ENCODE measurements around the gene TPPP2.
"Not testable (repeated sequence)": the region's sequence is repeated elsewhere in the genome, so short reads cannot be mapped to it uniquely, and the experiment has no call there.

TPPP2 gene

DNA sequence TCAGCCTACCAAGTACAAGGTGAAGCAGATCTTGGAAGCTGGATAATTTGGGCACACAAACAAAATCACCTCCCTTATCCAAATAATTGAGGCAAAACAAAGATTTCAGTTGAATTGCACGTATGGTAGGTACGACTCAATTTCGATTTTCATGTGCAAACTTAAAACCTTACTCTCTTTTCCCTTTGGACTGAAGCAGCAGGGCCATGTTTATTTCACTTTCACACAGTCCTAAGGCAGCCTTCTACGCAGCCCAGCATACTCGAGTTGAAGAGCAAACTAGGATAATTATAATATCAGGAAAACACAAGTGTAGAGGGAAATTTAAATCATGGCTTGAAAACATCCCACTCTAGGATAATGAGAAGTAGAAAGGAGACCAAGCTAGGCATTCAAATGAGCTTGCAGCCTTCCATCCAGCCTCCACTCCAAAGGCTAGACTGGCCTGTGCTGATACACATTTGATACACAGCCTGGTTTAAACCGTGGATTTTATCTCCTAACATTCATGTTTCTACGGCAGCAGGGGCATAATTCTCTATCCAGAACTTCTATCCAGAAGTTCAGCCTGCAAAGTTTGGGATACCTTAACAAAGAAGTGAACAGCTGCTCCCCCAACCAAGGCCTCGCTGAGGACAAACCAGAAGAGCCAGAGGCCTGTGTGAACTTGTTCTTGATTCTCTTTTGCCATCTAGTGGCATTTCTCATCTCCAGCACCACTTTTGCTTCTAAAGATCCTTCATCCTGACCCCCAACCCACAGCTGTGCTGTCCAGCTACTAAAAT, 9.8 kb downstream of the TPPP2 start:
- DNase-seq = no peak

DNA sequence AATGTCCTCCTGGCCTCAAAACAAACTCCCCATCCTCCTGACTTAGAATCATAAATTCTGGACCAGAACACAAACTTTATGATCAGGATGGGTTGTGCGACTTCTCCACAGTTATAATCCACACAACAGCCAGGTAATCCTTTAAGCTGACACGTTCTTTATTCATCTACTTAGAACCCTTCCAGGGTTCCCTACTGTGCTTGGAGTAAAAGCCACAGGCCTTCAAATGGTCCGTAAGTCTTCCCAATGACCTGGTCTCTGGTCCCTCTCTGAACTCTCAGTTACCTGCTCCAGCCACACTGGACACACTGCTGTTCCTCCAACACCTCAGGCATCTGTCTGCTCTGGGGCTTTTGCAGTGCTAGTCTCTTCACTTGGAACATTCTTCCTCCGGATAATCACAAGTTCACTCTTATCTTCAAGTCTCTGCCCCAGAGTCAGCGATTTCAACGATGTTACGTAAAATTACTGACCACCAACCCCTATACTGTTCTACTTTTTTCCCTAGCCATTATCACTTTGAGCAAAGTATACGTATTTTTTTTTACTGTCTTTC, 10.4 kb downstream of the TPPP2 start:
- DNase-seq = no peak

DNA sequence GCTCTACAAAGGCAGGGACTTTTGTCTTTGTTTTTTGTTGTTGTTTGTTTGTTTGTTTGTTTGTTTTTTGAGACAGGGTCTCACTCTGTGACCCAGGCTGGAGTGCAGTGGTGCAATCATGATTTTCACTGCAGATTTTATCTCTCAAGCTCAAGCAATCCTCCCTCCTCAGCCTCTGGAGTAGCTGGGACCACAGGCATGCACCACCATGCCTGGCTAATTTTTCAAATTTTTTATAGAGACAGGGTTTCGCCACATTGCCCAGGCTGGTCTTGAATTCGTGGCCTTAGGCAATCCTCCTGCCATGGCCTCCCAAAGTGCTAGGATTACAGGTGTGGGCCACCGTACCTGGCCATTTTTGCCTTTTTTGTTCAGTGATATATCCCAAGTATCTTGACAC, 10.9 kb downstream of the TPPP2 start:
- not testable (repeated sequence) for DNase-seq

DNA sequence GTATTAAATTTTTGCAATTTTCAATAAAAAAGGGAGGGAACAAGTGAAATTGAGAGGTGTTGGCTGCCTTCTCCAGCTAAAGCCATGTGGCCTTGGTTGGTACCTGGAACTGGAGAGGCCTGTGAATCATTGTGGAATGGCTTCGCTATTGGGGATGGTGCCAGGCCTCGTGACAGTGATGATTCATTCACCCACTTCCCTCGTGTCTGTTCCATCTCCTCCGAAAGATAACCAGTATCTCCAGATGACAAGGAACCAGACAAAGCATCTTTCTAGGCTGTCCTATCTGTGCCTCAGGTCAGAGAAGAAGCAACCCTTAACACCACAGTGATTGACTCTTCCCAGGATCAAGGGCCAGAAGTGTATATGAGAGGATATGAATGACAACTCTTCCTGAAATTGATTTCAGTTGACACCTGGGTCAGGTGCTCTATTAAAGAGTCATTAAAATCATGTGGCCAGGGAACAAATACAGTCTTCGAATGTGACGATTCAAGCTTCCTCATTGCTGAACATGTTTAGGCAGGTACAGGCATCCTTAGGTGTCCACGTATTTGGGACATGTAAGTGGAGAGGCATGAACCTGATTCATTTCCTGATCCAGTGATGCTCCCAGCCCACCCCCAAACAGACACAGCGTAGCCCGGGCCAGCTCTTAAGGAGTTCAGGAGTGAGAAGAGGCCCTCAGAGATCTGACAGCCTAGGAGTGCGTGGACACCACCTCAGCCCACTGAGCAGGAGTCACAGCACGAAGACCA, 11.8 kb downstream of the TPPP2 start, which contains the start of gene RNASE7:
Gene RNASE7, plus strand, starts transcription at position 687 of the 758 bp plus-strand sequence. CDS start 631 bp downstream, outside the sequence.
- DNase-seq = no peak

- DNase-seq = no peak
Observed at GRCh38 chr14:21042918-21043317, 12.9 kb downstream of the TPPP2 start.

GRCh38 chr14:21043387-21043973, 13.5 kb downstream of the TPPP2 start:
- DNase-seq = no peak

DNA sequence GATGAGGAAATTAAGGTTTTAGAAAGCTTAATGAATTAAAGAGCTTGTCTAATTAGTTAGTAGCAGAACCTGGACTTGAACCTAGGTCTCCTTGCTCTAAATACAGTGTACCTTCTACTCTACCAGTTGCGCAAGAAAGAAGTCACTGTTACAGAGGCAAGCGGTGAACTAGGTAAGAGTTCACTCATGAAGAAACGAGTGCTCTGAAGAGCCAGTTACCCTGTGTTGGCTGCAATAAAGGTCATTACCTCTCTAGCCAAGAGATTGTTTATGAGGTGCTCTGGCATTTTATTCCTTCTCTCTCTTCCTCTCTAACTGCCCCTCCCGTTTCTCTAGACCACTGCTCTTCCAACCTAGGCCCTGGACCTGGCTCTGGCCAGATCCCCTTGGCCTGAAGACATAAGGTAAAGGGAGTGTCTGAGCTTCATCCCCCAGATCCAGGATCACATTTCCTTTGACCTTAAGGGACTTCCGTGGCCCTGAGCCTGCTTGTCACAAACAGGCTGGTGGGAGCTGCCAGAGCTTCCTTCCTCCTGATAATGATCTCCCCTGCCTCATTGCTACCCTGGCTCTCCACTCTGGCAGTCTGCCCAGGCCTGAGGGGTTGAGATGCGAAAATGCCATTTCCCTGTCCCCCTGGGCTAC, 14.1 kb downstream of the TPPP2 start:
- no peak for DNase-seq

- no peak for DNase-seq
Observed at GRCh38 chr14:21047378-21047781, 17.4 kb downstream of the TPPP2 start.

- no peak for DNase-seq
Observed at GRCh38 chr14:21048638-21049037, 18.6 kb downstream of the TPPP2 start.

DNA sequence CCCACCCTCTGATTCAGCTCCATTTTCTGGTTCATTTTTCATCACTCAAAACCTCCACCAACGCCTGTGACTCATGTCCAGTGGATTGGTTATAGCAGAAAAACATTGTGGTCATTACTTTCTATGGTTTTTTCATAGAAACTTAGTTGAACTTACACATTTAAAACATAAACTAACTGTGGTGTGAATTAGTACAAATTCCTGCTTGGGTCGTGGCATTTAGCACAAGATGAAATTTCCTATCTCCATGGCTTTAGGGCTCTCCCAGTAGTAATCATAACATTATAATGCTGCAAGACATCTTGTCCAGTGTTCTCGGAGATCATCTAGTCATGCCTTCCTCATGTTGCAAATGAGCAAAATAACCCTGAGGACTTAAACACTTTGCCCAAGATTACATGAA, 19.3 kb downstream of the TPPP2 start:
- DNase-seq = no peak

DNA sequence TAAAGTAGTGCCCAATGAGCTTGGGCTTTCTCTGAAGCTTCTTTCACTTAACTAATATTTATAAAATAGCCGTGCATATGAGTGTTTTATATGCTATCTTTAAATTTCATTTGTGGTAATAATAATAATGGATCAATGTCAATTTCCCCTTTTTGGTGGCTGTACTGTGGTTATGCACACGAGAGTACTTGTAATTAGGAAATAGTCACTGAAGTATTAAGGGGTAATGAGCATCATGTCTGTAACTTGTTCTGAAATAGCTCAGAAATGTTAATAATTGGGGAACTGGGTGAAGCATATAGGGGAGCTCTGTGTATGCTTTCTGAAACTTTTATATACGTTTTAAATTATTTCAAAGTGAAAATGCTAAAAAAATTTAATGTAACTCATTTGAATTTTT, 20.6 kb downstream of the TPPP2 start:
- DNase-seq = no peak

DNA sequence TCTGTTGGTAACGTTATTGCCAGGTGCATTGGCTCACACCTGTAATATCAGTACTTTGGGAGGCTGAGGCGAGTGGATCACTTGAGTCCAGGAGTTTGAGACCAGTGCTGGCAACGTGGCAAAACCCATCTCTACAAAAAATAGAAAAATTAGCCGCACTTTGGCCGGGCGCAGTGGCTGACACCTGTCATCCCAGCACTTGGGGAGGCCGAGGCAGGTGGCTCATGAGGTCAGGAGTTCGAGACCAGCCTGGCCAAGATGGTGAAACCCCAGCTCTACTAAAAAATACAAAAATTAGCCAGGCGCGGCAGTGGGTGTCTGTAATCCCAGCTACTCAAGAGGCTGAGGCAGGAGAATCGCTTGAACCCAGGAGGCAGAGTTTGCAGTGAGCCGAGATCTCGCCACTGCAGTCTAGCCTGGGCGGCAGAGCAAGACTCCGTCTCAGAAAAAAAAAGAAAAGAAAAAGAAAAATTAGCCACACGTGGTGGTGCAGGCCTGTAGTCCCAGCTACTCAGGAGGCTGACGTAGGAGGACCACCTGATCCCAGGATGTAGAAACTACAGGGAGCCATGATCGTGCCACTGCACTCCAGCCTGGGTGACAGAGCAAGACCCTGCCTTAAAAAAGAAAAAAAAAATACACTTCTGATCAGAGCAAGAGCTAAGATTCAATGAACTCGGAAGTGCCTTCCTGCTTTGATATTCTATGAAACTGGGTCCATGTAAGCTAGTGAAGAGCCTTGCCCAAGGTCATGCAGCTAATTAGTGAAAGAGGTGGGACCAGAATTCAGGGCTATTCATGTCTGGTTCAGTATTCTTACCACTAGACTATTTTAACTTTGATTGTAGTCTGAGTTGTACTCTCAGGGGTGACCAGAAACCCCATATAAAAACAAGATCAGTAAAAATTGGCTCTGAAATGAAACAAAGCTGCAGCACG, 23.4 kb downstream of the TPPP2 start:
- DNase-seq = no peak

DNA sequence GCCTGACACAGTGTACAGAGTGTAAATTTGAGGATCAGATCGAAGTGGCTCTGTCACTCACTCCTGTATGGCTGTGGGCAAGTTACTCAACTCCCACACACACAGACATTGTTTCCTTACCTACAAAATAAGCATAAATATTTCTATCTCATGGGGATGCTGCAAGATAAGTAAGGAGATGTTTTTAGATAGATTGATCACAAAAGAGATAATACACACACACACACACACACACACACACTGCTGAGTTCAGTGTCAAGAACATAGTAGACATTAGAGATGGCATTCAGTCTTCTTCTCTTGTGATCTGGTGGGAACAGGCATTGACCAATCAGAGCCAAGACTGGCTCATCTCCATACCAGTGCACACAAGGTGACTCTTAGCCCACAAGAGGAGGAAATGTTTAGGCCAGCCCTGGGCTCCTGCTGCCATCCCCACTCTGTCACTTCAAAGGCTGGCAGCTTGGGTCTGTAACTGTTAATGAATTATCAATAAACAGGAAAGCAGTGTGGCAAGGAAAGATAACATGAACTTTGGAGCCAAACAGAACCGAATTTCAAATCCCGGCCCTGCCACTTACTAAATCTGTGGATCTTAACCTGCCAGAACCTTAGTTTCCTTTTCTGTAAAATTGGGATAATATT, 24.2 kb downstream of the TPPP2 start:
- DNase-seq = no peak

GRCh38 chr14:21054768-21055145, 24.7 kb downstream of the TPPP2 start:
- no peak for DNase-seq

- DNase-seq = no peak
Observed at GRCh38 chr14:21055432-21056117, 25.6 kb downstream of the TPPP2 start.

DNA sequence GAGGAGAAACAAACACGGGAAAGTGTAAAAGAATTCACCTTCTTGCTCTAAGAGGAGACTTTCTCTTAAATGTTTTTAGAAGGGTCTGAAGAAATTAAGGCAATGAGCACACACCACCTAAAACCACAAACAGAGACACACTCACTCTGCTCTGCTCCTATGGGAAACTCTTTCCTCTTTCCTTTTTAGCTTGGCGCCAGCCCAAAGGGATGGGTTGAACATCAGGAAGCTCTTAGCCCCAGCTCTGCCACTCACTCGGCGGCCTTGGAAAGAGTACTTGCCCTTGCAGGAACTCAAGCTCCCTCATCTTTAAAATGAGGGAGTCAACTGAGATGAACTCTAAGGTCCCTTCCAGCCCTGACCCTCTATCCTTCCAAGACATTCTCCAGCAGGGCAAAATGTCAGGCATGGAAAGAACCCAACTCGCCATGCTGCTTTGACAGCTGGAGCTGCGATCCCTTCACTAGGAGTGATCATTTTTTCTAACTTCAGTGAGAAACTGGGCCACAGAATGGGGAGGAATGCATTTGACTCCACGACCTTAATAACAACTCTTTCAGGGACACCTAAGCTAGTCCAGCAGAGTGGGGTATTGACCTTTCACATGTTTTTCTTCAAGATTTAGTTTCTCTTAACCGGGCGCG, 26.6 kb downstream of the TPPP2 start:
- no peak for DNase-seq

- DNase-seq = no peak
Observed at GRCh38 chr14:21057803-21058675, 28.0 kb downstream of the TPPP2 start, which contains the start of gene RNASE8. Gene RNASE8, plus strand, starts transcription at chr14:21057822. Its CDS starts 71 bp downstream, at chr14:21057893.

DNA sequence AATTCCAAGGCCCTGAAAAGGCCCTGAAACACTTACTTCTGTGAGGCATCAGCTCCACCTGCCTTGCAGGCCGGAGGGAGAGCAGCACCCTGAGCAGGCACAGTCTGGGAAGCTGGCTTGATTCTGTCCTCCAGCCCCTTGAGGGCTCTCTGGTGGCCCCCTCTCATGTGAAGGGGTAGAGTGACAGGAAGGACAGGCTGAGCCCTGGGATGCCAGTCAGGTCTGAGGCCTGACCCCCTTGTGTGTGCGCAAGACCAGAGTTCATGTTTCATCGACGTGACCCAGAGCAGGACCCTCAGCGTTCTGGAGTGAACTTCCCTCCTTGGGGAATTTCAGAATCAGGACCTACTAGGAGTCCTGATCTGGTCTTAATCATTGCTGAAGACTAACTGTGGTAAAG, 28.9 kb downstream of the TPPP2 start:
- no peak for DNase-seq

All from 8988T (cell line).